Measurements from ENCODE around the gene GPR55. TPM values are rescaled to one million over a fixed set of nuclear protein-coding genes. Genes with fewer than 3 reads are reported as not detected.

GPR55 gene
- total and polyA plus RNA-seq, 10 donors, result 0.86 to 6.8 (median 3.1) TPM

DNA sequence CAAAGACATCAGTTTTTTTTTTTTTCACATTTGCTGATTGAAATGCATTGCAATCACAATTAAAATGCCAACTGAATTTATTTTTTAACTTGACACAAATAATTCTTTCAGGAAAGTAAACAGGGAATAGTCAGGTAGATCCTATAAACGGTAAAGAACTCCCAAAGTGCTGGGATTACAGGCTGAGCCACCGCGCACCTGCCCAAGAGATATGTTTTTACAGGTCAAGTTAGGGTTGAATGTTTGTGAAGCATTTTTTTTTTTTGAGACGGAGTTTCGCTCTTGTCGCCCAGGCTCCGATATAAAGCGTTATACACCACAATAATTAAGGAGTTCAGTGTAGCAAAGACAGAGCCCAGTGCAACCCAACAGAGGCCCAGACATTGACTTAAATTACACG lies 45.2 kb downstream of the GPR55 start:
- H3K27me3 ChIP-seq (replicated peaks in 1 of 7), result no peaks in the 10 kb centered on the region
- intact Hi-C loops (cut with DNase I; ENCODE audit: low total_unique reads), result no loop called here
- no peak overlapping the region for H3K4me3 ChIP-seq
- no peaks in the 10 kb centered on the region for H3K9me3 ChIP-seq
- DNase-seq, result peak; percentile 15
- no peak overlapping the region for H3K27ac ChIP-seq
- peaks cover 16 to 49% (median 40%) of the 10 kb centered on the region in 6 donors for H3K4me1 ChIP-seq
- H3K36me3 ChIP-seq, result peaks cover 0 to 49% (median 17%) of the 10 kb centered on the region in 6 donors
- 81 to 96% (median 92%) methylated on average over 9 of the region's 9 CpGs for WGBS, 5 donors
- TF ChIP-seq, protein P1, sequence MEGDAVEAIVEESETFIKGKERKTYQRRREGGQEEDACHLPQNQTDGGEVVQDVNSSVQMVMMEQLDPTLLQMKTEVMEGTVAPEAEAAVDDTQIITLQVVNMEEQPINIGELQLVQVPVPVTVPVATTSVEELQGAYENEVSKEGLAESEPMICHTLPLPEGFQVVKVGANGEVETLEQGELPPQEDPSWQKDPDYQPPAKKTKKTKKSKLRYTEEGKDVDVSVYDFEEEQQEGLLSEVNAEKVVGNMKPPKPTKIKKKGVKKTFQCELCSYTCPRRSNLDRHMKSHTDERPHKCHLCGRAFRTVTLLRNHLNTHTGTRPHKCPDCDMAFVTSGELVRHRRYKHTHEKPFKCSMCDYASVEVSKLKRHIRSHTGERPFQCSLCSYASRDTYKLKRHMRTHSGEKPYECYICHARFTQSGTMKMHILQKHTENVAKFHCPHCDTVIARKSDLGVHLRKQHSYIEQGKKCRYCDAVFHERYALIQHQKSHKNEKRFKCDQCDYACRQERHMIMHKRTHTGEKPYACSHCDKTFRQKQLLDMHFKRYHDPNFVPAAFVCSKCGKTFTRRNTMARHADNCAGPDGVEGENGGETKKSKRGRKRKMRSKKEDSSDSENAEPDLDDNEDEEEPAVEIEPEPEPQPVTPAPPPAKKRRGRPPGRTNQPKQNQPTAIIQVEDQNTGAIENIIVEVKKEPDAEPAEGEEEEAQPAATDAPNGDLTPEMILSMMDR (IDR thresholded peaks at IDR 0.05 in 8 of 11, conservative IDR thresholded peaks at IDR 0.05 in 3 of 11), result no peak
- no peak for TF ChIP-seq POLR2AphosphoS5 (IDR thresholded peaks at IDR 0.05)
- TF ChIP-seq POLR2A (IDR thresholded peaks at IDR 0.05), result no peak

GRCh38 chr2:230879271-230879882 lies 45.7 kb downstream of the GPR55 start:
- Histone ChIP-seq H3K27me3 (replicated peaks in 1 of 7) (no peaks in the 10 kb centered on the region), H3K36me3 (peaks cover 0 to 54% (median 17%) of the 10 kb centered on the region in 6 donors), H3K4me1 (peaks cover 18 to 54% (median 46%) of the 10 kb centered on the region in 6 donors), H3K27ac (peak overlapping the region in 1 of 8 donors; percentile 73), H3K4me3 (no peak overlapping the region), H3K9me3 (no peaks in the 10 kb centered on the region)
- intact Hi-C loops (cut with DNase I; ENCODE audit: low total_unique reads), result no loop called here
- 62 to 72% (median 70%) methylated on average over 11 of the region's 11 CpGs for WGBS, 5 donors
- peak; percentile 40 for DNase-seq
- TF ChIP-seq POLR2AphosphoS5 (IDR thresholded peaks at IDR 0.05), result no peak
- TF ChIP-seq, protein P1 (IDR thresholded peaks at IDR 0.05 in 8 of 11, conservative IDR thresholded peaks at IDR 0.05 in 3 of 11), result no peak

- TF ChIP-seq POLR2AphosphoS5 (IDR thresholded peaks at IDR 0.05) (no peak), POLR2A (IDR thresholded peaks at IDR 0.05) (no peak)
- TF ChIP-seq, protein P1 (IDR thresholded peaks at IDR 0.05 in 8 of 11, conservative IDR thresholded peaks at IDR 0.05 in 3 of 11), result no peak
- DNase-seq, result peak; percentile 75
- Histone ChIP-seq H3K27ac (peak overlapping the region in 7 of 8 donors; percentile 19 to 87 (median 66)), H3K36me3 (peaks cover 0 to 55% (median 17%) of the 10 kb centered on the region in 6 donors), H3K27me3 (replicated peaks in 1 of 7) (no peaks in the 10 kb centered on the region), H3K4me3 (no peak overlapping the region), H3K4me1 (peaks cover 18 to 61% (median 52%) of the 10 kb centered on the region in 6 donors), H3K9me3 (no peaks in the 10 kb centered on the region)
- 44 to 61% (median 59%) methylated on average over 9 to 10 of the region's 10 CpGs for WGBS, 5 donors
- intact Hi-C loops (cut with DNase I; ENCODE audit: low total_unique reads), result no loop called here
Observed at GRCh38 chr2:230878599-230879188, 46.3 kb downstream of the GPR55 start.
